ENCODE measurements around the gene MTX3.
A peak's percentile ranks its signal among the peaks of the same experiment; 100 is the strongest.

Gene MTX3

GRCh38 chr5:79976759-79977515 lies 14.1 kb downstream of the MTX3 start:
- DNase-seq: no peak

- DNase-seq: no peak
These were observed 15.6 kb downstream of the MTX3 start for GRCh38 chr5:79975422-79975821.

GRCh38 chr5:79974886-79975285 lies 16.2 kb downstream of the MTX3 start:
- no peak for DNase-seq

DNA sequence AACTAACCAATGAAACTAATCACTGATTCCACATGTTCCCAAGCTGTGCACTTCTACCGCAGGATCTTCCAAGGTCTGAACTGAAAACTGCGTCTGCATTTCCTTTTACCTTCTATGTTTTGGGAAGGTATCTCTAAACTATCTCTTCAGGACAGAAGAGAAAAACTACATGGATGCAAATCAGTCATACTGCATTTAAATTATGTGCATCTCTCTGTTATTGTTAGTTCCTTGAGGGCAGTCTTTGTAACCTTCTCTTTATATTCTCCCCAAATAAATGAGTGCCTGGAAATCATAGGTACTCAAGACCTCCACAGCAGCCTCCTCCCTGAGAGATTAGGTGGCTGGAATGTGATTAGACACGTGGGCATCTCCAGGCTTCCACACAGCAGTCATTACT lies 17.1 kb downstream of the MTX3 start:
- DNase-seq: no peak

DNA sequence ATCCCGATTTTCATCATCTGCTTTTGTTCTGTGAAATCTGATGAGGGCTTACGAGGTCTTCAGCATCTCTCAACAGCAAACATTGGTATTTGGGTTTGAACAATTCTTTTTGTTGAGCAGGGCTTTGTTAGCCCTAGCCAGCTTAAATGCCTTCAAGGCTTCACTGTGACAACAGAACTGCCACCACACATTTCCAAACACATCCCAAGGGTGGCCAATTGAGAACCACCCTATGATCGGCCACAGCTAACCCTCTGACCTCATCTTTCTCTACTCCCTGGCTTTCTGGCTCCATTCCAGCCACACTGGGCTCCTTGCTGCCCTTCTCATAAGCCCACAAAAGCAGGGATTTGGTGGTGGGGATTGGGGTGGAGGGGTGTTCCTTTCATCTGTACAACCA lies 17.6 kb downstream of the MTX3 start:
- no peak for DNase-seq

DNA sequence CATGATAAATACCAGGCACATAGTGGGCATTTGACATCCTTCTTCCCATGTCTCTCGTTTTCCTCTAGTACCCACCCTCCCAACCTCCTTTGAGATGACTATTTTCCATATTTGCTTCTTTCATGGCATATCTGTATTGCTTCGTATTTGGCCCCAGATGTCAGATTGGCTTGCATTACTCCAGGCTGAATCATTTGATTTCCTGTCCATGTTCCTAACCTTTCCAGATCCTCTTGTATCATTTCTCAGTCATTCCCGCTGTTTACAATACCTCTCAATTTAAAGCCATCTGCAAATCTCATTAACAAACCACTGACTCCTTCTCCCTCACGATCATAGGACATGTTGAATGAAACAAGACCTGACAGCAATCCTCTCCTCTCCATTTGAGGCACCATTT lies 19.9 kb downstream of the MTX3 start:
- no peak for DNase-seq

DNA sequence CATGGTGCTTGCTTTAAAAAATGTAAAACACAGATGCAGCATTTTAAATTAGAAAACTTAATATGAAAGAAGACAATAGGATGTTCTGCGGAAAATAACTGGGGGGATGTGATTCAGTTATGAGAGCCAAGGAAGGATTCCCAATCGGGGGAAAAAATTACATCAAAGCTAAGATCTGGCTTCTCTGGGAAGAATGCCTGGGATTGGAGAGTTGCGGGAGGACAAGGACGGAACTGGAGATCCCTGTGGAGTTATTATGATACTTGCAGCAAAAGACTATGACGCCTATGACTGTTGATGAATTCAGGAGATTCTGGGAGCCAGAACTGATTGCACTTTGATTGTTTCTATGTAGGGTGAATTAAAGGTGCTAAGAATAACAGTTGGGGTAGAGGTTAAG lies 24.6 kb downstream of the MTX3 start:
- DNase-seq: no peak

- no peak for DNase-seq
These were observed 26.9 kb downstream of the MTX3 start for GRCh38 chr5:79964136-79964535.

DNA sequence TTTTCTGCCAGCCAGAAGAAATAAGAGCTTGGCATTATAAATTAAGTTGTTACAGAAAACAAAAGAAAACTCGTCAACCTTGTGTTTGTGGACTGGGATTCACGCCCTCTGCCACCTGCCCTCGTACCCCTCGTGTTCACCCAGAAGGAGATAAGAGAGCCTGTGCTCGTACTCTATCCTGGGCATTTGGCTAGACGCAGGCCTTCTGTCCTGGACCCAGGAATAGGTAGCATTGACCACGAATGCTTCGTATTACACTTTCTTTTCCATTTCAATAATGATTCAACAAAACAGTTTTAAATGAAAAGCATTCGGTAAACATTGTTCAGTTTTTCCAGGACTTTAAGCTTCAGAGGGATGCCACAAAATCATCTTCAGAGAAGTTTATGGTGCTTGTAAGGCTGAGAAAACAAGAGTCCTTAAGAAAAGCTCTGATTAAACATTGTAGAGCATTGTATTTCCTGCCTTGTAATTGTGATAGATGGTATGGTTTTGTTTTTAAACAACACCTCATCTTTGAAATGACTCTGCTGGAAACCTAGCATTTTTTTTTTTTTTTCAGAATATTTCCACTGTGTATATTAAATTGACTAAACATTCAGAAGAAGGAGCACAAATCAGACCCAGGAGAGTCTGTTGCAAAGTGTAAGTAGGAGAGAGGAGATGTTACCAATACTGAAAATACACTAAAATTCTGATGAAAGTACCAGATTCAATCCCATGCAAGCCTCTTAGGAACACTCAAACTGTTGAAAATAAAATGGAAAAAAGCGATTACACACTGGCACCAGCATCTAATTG lies 27.6 kb downstream of the MTX3 start:
- DNase-seq: no peak

- peak; percentile 25 for DNase-seq
These were observed 28.4 kb downstream of the MTX3 start for GRCh38 chr5:79962575-79963222.

DNA sequence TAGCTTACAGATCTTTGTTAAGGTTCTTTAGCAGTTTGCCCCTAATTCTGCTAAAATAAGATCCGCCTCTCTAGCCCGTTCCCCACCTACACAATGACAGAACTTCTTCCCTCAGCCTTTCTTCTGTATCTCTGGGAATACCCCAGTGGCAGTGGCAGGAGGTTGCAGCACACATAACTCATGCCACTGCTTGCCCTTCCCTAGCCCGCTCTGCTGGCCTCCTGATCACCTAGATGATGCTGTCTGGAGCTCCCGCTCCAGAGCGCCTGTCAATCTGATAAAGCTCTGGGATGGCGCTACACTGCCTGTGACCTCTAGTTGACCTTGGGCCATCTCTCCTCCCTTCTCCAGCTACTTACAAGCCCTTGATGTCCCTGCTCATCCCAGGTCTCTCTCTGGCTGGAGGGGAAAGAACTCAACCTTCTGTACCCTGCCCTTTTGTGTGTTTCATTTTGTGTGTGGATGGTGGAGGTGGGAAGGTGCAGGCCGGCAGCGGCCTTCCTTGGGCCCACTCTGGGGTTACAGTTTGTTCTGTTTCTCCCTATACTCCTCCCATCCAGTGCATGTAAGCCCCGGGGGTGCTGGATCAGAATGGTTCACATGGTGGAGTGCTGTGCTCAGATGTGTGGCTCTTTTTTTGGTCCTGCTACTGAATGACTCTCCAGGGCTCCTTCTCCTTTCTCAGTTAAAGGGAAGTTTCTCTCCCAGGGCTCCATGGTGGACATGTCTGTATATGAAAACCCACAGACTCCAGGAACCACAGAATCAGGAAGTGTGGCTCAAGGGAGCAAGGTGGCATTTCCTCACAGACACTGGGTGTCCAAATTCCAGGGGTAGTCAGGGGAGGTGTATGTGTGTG lies 29.1 kb downstream of the MTX3 start:
- DNase-seq: no peak

DNA sequence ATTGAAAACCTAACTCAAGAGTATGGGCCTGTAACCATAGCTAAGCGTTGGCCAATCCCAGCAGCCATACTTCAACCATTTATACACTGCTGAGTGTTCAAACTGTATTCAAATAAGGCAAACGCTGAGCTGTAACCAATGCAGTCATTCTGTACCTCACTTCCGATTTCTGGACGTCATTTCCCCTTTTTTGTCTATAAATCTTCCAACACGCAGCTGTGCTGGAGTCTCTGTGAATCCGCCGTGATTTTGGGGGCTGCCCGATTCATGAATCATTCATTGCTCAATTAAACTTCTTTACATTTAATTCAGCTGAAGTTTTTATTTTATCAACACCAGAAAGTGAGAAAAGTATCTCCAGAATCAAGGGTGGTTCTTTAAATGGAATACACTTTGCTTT lies 31.7 kb downstream of the MTX3 start:
- no peak for DNase-seq

DNA sequence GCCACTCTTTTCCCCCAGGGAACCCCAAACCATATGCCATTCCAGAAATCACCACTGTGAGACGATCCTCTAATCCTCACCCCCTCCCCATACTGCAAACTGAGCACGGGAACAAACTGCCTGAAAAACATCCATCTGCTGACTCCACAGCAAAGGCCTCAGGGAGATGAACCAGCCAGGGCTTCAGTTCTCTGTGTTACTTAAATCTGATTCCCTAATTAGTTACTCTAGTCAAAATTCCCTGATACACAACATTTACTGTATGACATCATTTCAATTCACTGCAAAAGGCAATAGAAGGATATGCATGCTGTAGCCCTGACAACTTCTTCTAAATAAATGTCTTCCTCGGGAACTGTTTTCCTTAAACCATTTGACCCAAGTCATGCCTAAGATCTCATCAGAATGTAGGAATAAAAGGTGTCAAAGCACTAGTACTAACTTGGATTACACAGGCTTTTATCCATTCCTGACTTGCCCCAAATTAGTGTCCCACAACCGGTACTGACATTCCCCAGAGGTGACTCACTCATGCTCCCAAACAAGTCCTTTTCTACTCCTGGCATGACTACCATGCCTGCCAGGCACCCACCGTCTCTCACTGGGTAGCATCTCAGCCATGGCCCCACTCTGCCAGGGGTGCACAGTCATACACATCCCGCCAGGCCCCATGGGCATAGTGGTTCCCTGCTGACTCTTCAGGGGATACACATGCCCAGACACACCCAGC lies 35.0 kb downstream of the MTX3 start:
- DNase-seq: no peak

GRCh38 chr5:79955356-79955895 lies 35.6 kb downstream of the MTX3 start:
- DNase-seq: no peak

GRCh38 chr5:79954620-79955019 lies 36.4 kb downstream of the MTX3 start:
- DNase-seq: no peak

GRCh38 chr5:79947567-79947966 lies 43.5 kb downstream of the MTX3 start:
- no peak for DNase-seq

DNA sequence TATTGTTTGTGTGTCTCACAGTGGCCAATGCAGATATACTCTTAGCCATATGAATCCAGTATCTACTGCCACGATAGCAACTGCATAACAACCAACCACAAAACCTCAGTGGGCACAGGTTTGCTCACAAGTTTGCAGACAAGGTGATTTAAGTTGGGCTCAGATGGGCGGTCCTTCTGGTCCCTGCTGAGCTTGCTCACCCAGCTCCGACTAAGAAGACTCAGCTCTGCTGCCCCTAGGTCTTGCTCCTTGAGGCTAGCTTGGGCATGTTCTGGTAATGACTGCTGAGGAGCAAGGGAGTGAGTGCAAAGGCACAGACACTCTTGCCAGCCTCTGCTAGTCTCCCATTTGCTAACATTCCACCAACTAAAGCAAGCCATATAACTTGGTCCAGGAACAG lies 52.6 kb downstream of the MTX3 start:
- no peak for DNase-seq

GRCh38 chr5:79936646-79937216 lies 54.3 kb downstream of the MTX3 start:
- no peak for DNase-seq

DNA sequence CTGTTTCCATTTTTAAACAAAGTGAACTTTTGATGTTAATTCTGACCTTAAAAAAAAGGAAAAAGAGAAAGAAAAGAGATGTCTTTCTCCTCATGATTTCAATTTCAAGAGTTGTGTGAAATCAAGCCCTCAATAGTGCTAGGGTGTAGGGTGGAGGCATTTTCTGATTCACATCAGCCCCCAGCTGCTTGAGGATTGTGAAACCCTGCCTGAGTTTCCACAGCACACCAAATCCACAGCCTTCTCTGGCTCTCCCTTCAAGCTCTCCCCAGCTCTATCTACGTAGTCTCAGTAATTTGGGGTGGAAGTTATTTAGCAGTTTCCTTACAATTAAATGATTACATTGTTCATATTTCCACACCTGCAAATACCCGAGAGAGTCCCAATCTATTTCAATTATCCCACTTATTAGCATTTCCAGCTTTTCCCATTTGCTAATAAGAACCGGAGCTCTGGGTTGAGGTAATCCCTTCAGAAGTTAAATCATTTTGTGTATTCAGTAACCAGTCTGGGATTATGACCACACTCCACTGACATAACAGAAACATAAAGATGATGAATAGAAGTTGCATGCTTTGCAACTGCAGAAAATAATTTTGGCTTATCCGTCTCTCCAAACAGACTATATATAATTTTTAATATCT lies 54.9 kb downstream of the MTX3 start:
- DNase-seq: no peak

- DNase-seq: no peak
These were observed 56.4 kb downstream of the MTX3 start for GRCh38 chr5:79934681-79935080.
